ENCODE results near the gene GADL1.

GRCh38 chr3:30811151-30811795 lies 83.2 kb downstream of the GADL1 start:
- TF ChIP-seq, protein P1, sequence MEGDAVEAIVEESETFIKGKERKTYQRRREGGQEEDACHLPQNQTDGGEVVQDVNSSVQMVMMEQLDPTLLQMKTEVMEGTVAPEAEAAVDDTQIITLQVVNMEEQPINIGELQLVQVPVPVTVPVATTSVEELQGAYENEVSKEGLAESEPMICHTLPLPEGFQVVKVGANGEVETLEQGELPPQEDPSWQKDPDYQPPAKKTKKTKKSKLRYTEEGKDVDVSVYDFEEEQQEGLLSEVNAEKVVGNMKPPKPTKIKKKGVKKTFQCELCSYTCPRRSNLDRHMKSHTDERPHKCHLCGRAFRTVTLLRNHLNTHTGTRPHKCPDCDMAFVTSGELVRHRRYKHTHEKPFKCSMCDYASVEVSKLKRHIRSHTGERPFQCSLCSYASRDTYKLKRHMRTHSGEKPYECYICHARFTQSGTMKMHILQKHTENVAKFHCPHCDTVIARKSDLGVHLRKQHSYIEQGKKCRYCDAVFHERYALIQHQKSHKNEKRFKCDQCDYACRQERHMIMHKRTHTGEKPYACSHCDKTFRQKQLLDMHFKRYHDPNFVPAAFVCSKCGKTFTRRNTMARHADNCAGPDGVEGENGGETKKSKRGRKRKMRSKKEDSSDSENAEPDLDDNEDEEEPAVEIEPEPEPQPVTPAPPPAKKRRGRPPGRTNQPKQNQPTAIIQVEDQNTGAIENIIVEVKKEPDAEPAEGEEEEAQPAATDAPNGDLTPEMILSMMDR (IDR thresholded peaks at IDR 0.05; ENCODE audit: low read depth, low read length, poor library complexity, severe bottlenecking), result no peak
- TF ChIP-seq EZH2phosphoT487 (IDR thresholded peaks at IDR 0.05; ENCODE audit: borderline replicate concordance, low read length), result no peak

Measured in DOHH2 (cell line).